ENCODE measurements around the gene IFITM1.
"Not testable (repeated sequence)": the region's sequence is repeated elsewhere in the genome, so short reads cannot be mapped to it uniquely, and the experiment has no call there.

Gene IFITM1

DNA sequence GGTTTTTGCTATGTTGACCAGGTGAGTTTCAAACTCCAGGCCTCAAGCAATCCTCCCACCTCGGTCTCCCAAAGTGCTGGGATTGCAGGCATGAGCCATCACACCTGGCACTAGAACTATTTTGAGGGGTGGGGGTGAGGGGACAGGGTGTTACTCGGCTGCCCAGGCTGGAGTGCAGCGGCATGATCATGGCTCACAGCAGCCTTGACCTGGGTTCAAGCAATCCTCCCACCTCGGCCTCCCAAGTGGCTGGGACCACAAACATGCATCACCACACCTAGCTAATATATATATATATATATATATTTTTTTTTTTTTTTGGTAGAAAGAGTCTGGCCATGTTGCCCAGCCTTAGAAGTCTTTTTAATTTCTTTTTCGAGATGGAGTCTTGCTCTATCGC is 23.9 kb downstream of the IFITM1 start:
- no peak overlapping the region for H3K4me3 ChIP-seq (ENCODE audit: low read length in 2 of 2)
- no peaks in the 10 kb centered on the region for H3K9me3 ChIP-seq (ENCODE audit: control insufficient read depth in 2 of 2, low read length in 2 of 2)
- H3K27me3 ChIP-seq (ENCODE audit: control insufficient read depth in 2 of 2, insufficient read depth in 2 of 2, low read length in 2 of 2), result no peaks in the 10 kb centered on the region
- no peaks in the 10 kb centered on the region for H3K36me3 ChIP-seq (ENCODE audit: control insufficient read depth in 2 of 2, insufficient read depth in 2 of 2, low read length in 2 of 2)
- H3K4me1 ChIP-seq (ENCODE audit: control insufficient read depth in 2 of 2, insufficient read depth in 2 of 2, low read length in 2 of 2), result peaks cover 0 to 12% of the 10 kb centered on the region in 2 donors
- H3K9ac ChIP-seq (ENCODE audit: low read depth in 1 of 2, low read length in 2 of 2), result no peak overlapping the region
- H3K27ac ChIP-seq (ENCODE audit: low read depth in 2 of 2, low read length in 2 of 2), result no peak overlapping the region

DNA sequence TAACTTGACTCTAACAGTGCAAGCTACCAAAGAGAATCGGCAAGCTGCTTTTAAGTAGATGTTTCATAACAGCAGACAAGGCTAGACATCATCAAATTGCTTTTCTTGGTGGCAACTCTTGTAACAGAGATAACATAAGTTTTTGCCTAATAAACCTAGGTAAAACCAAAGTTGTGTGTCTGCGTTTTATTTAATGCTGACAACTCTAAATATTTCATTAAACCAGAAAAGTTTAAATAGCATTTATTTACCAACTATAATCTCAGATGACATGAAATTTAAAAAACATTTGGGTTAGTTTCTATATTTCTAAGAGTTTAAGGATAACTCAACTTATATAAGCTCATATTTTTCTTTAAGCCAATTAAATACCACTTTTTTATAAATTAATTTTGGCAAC is 26.1 kb downstream of the IFITM1 start:
- H3K9me3 ChIP-seq (ENCODE audit: control insufficient read depth in 2 of 2, low read length in 2 of 2), result no peaks in the 10 kb centered on the region
- H3K4me1 ChIP-seq (ENCODE audit: control insufficient read depth in 2 of 2, insufficient read depth in 2 of 2, low read length in 2 of 2), result peaks cover 0 to 12% of the 10 kb centered on the region in 2 donors
- no peaks in the 10 kb centered on the region for H3K27me3 ChIP-seq (ENCODE audit: control insufficient read depth in 2 of 2, insufficient read depth in 2 of 2, low read length in 2 of 2)
- no peak overlapping the region for H3K4me3 ChIP-seq (ENCODE audit: low read length in 2 of 2)
- H3K36me3 ChIP-seq (ENCODE audit: control insufficient read depth in 2 of 2, insufficient read depth in 2 of 2, low read length in 2 of 2), result no peaks in the 10 kb centered on the region
- no peak overlapping the region for H3K9ac ChIP-seq (ENCODE audit: low read depth in 1 of 2, low read length in 2 of 2)
- no peak overlapping the region for H3K27ac ChIP-seq (ENCODE audit: low read depth in 2 of 2, low read length in 2 of 2)

GRCh38 chr11:340539-341512 is 27.0 kb downstream of the IFITM1 start:
- no peak overlapping the region for H3K4me3 ChIP-seq (ENCODE audit: low read length in 2 of 2)

DNA sequence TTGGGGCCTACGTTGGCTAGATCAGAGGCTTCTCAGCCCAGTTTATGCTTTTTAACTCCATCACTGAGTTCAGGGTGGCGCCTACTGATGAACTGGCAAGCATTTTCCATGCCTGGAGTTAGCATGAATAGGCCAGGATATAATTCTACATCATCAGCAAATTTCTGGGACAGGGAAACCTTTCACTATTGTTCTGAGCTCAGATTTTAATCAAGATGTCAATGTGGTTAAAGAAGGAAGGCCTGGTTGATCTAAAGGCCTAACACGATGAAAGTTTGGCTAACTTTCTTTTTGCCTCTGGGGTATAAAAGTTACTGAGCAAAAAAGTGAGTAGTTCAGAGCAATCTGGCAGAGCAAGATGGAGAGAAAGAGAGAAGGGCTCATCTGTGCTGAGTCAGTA is 28.5 kb downstream of the IFITM1 start:
- Histone ChIP-seq H3K9ac (ENCODE audit: low read depth in 1 of 2, low read length in 2 of 2) (no peak overlapping the region), H3K9me3 (ENCODE audit: control insufficient read depth in 2 of 2, low read length in 2 of 2) (no peaks in the 10 kb centered on the region), H3K4me3 (ENCODE audit: low read length in 2 of 2) (no peak overlapping the region), H3K27ac (ENCODE audit: low read depth in 2 of 2, low read length in 2 of 2) (no peak overlapping the region), H3K4me1 (ENCODE audit: control insufficient read depth in 2 of 2, insufficient read depth in 2 of 2, low read length in 2 of 2) (no peaks in the 10 kb centered on the region), H3K27me3 (ENCODE audit: control insufficient read depth in 2 of 2, insufficient read depth in 2 of 2, low read length in 2 of 2) (no peaks in the 10 kb centered on the region), H3K36me3 (ENCODE audit: control insufficient read depth in 2 of 2, insufficient read depth in 2 of 2, low read length in 2 of 2) (no peaks in the 10 kb centered on the region)

More at GRCh38 chr11:340539-341512, 27.0 kb downstream of the IFITM1 start:
- H3K4me1 ChIP-seq (ENCODE audit: control insufficient read depth in 2 of 2, insufficient read depth in 2 of 2, low read length in 2 of 2), result peaks cover 0 to 9% of the 10 kb centered on the region in 2 donors
- no peak overlapping the region for H3K9ac ChIP-seq (ENCODE audit: low read depth in 1 of 2, low read length in 2 of 2)
- H3K27me3 ChIP-seq (ENCODE audit: control insufficient read depth in 2 of 2, insufficient read depth in 2 of 2, low read length in 2 of 2), result no peaks in the 10 kb centered on the region
- no peaks in the 10 kb centered on the region for H3K9me3 ChIP-seq (ENCODE audit: control insufficient read depth in 2 of 2, low read length in 2 of 2)
- H3K27ac ChIP-seq (ENCODE audit: low read depth in 2 of 2, low read length in 2 of 2), result no peak overlapping the region
- no peaks in the 10 kb centered on the region for H3K36me3 ChIP-seq (ENCODE audit: control insufficient read depth in 2 of 2, insufficient read depth in 2 of 2, low read length in 2 of 2)

DNA sequence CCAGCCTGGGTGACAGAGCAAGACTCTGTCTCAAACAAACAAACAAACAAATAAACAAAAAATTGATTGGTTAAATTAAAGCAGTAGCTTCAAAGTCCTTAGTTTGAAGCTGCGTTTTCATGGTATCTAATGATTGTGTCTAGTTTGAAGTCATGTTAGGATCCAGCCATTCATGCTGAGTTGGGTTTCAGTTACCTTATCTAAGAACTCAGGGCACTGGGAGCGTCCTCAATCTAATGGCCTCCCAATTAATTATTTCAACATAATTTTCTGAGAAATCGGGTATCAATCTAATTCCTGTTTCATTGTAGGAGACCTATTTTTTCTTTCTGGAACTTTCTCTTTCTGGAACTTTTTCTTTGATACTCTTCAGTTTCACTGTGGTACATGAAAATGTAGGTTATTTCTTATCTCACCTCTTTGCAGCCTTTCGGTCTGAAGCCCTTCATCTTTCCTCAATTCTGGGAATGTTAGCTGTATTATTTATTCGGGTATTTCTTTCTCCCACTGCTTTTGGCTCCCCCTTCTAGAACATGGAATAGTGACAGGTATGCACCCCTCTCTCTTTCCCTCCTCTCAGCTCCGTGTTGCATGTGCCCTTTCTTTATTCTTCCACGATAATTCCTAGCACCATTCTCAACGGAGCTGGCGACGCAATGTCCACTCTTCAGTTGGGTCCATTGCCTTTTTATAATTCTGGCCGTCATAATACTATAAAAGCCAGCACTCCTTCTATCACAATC is 31.2 kb downstream of the IFITM1 start:
- H3K4me3 ChIP-seq (ENCODE audit: low read length in 2 of 2), result no peak overlapping the region
- H3K36me3 ChIP-seq (ENCODE audit: control insufficient read depth in 2 of 2, insufficient read depth in 2 of 2, low read length in 2 of 2), result no peaks in the 10 kb centered on the region
- no peaks in the 10 kb centered on the region for H3K27me3 ChIP-seq (ENCODE audit: control insufficient read depth in 2 of 2, insufficient read depth in 2 of 2, low read length in 2 of 2)
- no peak overlapping the region for H3K27ac ChIP-seq (ENCODE audit: low read depth in 2 of 2, low read length in 2 of 2)
- no peak overlapping the region for H3K9ac ChIP-seq (ENCODE audit: low read depth in 1 of 2, low read length in 2 of 2)
- H3K9me3 ChIP-seq (ENCODE audit: control insufficient read depth in 2 of 2, low read length in 2 of 2), result no peaks in the 10 kb centered on the region
- H3K4me1 ChIP-seq (ENCODE audit: control insufficient read depth in 2 of 2, insufficient read depth in 2 of 2, low read length in 2 of 2), result no peaks in the 10 kb centered on the region

DNA sequence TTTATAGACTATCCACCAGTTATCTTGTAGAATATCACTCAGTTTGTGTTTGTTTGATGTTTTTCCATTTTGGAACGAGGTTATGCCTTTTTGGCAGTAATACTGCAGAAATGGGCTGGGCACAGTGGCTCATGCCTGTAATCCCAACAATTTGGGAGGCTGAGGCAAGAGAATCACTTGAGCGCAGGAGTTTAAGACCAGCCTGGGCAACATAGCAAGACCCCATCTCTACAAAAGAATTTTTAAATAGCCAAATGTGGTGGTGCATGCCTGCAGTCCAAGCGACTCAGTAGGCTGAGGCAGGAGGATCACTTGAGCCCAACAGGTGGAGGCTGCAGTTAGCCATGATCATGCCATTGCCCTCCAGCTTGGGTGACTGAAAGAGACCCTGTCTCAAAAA is 32.7 kb downstream of the IFITM1 start:
- Histone ChIP-seq H3K27me3 (ENCODE audit: control insufficient read depth in 2 of 2, insufficient read depth in 2 of 2, low read length in 2 of 2) (no peaks in the 10 kb centered on the region), H3K4me1 (ENCODE audit: control insufficient read depth in 2 of 2, insufficient read depth in 2 of 2, low read length in 2 of 2) (peaks cover 3 to 4% of the 10 kb centered on the region in 2 donors), H3K36me3 (ENCODE audit: control insufficient read depth in 2 of 2, insufficient read depth in 2 of 2, low read length in 2 of 2) (no peaks in the 10 kb centered on the region), H3K9me3 (ENCODE audit: control insufficient read depth in 2 of 2, low read length in 2 of 2) (no peaks in the 10 kb centered on the region), H3K4me3 (ENCODE audit: low read length in 2 of 2) (no peak overlapping the region), H3K9ac (ENCODE audit: low read depth in 1 of 2, low read length in 2 of 2) (no peak overlapping the region), H3K27ac (ENCODE audit: low read depth in 2 of 2, low read length in 2 of 2) (no peak overlapping the region)

DNA sequence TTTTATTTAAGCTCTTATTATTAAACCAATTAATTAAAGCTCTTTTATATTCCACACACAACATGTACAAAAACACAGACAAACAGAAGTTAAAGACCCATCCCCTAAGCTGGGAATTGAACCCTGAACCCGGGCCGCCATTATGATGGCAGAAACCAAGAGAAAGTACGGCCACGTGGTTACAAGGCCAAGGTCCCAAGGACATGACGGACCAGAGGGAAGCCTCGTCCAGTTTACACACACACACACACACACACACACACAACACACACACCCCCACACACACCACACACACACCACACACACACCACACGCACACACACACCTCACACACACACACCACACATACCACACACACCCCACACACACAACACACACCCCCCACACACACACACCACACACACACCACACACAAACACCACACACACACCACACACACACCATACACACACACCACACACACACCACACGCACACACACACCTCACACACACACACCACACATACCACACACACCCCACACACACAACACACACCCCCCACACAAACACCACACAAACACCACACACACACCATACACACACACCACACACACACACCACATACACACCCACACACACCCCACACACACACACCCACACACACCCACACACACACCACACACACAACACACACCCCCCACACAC is 35.6 kb downstream of the IFITM1 start:
- peaks cover 8 to 15% of the 10 kb centered on the region in 2 donors for H3K4me1 ChIP-seq (ENCODE audit: control insufficient read depth in 2 of 2, insufficient read depth in 2 of 2, low read length in 2 of 2)
- not testable (repeated sequence) for H3K9ac ChIP-seq (ENCODE audit: low read depth in 1 of 2, low read length in 2 of 2); H3K27ac ChIP-seq (ENCODE audit: low read depth in 2 of 2, low read length in 2 of 2)

DNA sequence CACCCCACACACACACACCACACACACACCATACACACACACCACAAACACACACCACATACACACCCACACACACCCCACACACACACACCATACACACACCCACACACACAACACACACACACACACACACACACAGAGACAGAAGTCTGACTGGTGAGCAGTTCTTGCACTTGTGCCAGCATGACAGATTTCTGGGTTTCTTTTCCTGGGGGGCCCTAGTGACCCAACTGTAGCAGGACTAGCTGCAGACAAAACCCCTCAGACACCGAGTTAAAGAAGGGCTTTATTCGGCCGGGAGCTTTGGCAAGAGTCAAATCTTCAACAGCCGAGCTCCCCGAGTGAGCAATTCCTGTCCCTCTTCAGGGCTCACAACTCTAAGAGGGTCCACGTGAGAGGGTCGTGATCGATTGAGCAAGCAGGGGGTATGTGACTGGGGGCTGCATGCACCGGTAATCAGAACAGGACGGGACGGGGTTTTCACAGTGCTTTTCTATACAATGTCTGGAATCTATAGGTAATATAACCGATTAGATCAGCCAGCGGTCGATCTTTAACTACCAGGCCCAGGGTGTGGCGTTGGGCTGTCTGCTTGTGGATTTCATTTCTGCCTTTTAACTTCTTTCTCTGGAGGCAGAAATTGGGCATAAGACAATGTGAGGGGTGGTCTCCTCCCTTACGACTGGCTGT is 36.3 kb downstream of the IFITM1 start:
- not testable (repeated sequence) for H3K4me3 ChIP-seq (ENCODE audit: low read length in 2 of 2); H3K27me3 ChIP-seq (ENCODE audit: control insufficient read depth in 2 of 2, insufficient read depth in 2 of 2, low read length in 2 of 2); H3K9me3 ChIP-seq (ENCODE audit: control insufficient read depth in 2 of 2, low read length in 2 of 2); H3K36me3 ChIP-seq (ENCODE audit: control insufficient read depth in 2 of 2, insufficient read depth in 2 of 2, low read length in 2 of 2); H3K9ac ChIP-seq (ENCODE audit: low read depth in 1 of 2, low read length in 2 of 2)
- H3K27ac ChIP-seq (ENCODE audit: low read depth in 2 of 2, low read length in 2 of 2), result peak overlapping the region in 1 of 2 donors; percentile 31
- peaks cover 10 to 16% of the 10 kb centered on the region in 2 donors for H3K4me1 ChIP-seq (ENCODE audit: control insufficient read depth in 2 of 2, insufficient read depth in 2 of 2, low read length in 2 of 2)

More for the DNA sequence above, 35.6 kb downstream of the IFITM1 start:
- H3K4me3 ChIP-seq (ENCODE audit: low read length in 2 of 2); H3K27me3 ChIP-seq (ENCODE audit: control insufficient read depth in 2 of 2, insufficient read depth in 2 of 2, low read length in 2 of 2); H3K9me3 ChIP-seq (ENCODE audit: control insufficient read depth in 2 of 2, low read length in 2 of 2); H3K36me3 ChIP-seq (ENCODE audit: control insufficient read depth in 2 of 2, insufficient read depth in 2 of 2, low read length in 2 of 2): not testable (repeated sequence)

GRCh38 chr11:350723-351255 is 36.9 kb downstream of the IFITM1 start:
- Histone ChIP-seq H3K27me3 (ENCODE audit: control insufficient read depth in 2 of 2, insufficient read depth in 2 of 2, low read length in 2 of 2) (no peaks in the 10 kb centered on the region), H3K9ac (ENCODE audit: low read depth in 1 of 2, low read length in 2 of 2) (peak overlapping the region in 1 of 2 donors; percentile 45), H3K4me1 (ENCODE audit: control insufficient read depth in 2 of 2, insufficient read depth in 2 of 2, low read length in 2 of 2) (peaks cover 15 to 22% of the 10 kb centered on the region in 2 donors), H3K9me3 (ENCODE audit: control insufficient read depth in 2 of 2, low read length in 2 of 2) (no peaks in the 10 kb centered on the region), H3K27ac (ENCODE audit: low read depth in 2 of 2, low read length in 2 of 2) (peak overlapping the region in 1 of 2 donors; percentile 31), H3K4me3 (ENCODE audit: low read length in 2 of 2) (no peak overlapping the region), H3K36me3 (ENCODE audit: control insufficient read depth in 2 of 2, insufficient read depth in 2 of 2, low read length in 2 of 2) (no peaks in the 10 kb centered on the region)
